HG03439 (cell line): ENCODE results near the gene SLC35E4.
"Not testable (repeated sequence)": the region's sequence is repeated elsewhere in the genome, so short reads cannot be mapped to it uniquely, and the experiment has no call there.

ENCODE experiments used
- ATAC-seq: cut with Tn5 transposase; IDR thresholded peaks from one replicate; pipeline ENCODE4 v1.9.1; 2021; ENCODE audit warnings: mild to moderate bottlenecking, moderate library complexity; ENCODE audit not compliant: unreplicated experiment

SLC35E4 gene

DNA sequence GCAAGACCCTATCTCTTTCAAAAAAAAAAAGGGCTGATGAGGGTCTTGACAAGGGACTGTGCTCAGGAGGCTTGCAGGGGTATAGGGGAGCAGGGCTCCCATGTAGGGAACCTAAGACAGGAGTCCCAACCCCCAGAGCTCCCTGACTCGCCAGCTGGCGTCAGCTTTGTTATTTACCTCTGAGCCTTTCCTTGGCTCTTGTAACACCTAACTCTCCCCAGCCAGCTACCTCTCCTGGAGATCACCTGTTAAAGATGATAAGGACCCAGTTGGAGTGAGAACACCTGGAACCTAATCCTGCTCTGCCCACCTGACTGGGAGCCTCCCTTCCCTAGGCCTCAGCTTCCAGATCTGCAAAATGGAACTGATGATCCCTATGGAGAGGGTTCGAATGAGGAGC, 13.2 kb downstream of the SLC35E4 start:
- ATAC-seq, result peak; percentile 20

DNA sequence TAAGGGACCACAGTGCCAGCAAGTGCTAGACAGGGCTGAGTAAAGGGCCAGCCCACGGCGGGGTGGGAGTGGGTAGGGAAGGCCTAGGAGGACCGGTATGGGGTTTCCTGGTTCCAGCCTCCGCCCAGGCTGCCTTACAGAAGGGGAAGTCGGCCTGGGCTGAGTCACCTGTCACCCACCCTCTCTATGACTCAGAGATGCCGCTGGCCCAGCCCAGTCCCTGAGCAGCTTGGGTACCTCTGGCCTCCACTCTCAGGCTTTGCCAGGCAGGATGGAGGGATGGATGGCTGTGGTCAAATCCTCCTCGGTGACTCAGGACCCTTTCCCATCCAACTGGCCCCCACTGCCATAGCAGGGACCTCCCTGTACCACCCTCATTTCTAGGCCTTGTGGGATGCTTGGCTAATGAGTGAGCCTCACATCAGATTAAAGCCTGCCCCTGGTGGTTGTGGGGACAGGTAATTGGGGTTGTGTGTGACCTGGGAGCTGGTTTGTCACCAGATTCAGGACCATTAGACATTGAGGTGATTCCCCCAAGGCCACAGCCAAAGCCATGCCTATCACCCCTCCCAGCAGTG, 13.9 kb downstream of the SLC35E4 start:
- ATAC-seq, result peak; percentile 67

DNA sequence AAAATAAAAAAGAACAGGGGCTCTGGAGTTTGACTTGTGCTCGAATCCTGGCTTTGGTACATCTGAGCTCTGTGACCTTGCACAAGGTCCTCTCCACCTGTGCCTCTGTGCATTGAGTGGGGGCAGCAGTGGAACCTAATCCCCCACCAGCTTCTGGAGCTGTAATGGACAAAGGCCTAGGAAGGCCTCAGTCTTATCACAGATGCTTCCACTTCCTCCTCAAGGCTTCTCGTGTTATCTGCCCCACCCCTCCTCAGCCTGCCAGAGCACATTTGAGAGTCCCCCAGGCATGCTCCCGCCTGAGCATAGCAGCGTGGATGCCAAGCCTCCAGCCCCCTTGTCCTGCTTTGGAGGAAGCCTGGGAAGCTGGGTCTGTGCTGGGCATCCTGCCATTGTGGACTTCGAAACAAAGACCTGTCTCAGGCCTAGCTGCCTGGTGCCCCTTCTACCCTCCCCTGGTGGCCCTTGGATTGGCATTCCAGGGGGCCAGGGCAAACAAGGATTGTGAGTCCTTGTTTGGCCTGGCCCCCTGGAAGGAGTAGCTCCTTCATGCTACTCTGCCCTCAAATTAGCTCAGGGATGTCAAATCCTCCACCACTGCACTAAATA, 15.0 kb downstream of the SLC35E4 start:
- ATAC-seq, result no peak

- no peak for ATAC-seq
Observed at GRCh38 chr22:30652852-30653251, 17.3 kb downstream of the SLC35E4 start.

DNA sequence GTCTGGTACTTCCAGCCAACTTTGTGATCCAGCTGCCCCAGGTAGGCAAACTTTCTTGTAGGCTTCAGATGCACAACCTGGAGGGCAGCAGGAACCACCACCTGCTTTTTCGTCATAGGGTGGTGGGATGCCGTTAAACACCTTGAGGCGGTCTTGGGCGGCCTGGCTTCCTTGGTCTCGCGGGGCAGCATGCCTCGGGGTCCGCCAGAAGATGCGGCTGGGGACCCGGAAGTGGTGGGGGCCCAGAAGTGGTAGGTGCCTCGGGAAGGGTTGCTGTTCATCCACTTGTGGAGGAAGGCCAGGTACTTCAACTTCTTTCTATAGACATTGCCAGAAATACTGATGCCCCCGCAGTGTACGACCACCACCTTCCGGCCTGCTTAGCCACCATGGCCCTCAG, 18.8 kb downstream of the SLC35E4 start:
- ATAC-seq, result no peak

- ATAC-seq, result no peak
Observed at GRCh38 chr22:30655532-30655931, 20.0 kb downstream of the SLC35E4 start.

GRCh38 chr22:30662040-30662439, 26.5 kb downstream of the SLC35E4 start:
- ATAC-seq, result no peak

DNA sequence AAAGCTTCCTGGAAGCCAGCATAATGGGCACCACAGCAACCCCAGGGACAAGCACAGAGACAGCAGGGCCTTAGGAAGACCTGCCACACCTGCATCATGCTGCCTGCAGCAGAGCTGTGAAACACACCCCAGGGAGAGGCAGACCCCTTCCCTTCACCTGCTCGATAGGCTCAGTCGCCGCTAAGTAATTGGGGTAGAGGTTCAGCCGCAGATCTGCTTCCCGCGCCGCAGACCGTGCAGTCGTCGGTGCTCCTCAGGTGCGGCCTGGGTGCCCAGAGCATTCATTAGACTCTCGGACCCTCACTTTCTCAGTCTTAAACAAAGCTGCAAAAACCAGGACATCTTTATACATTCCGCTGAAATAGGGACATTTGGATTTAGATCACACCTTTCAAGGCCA, 29.2 kb downstream of the SLC35E4 start:
- ATAC-seq, result no peak

GRCh38 chr22:30665266-30665665, 29.7 kb downstream of the SLC35E4 start:
- ATAC-seq, result no peak

DNA sequence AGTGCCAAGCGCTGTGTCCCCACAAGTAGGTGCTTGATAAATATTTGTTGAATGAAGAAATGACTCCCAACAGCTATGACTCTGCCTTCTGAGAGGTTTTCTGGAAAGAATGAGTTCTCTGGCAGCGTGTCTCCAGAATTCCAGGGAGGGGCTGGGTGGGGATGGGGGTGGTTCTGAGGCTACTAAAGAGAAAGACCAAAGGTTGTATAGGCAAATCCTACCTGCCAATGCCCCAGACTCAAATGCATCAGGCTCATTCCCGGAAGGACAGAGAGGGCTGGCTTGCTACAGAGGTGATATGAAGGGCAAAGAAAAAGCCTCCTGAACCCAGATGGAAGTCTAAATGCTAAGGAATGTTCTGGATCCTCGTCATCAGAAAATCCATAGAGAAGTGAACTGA, 30.2 kb downstream of the SLC35E4 start:
- no peak for ATAC-seq

GRCh38 chr22:30667107-30667493, 31.5 kb downstream of the SLC35E4 start:
- no peak for ATAC-seq

DNA sequence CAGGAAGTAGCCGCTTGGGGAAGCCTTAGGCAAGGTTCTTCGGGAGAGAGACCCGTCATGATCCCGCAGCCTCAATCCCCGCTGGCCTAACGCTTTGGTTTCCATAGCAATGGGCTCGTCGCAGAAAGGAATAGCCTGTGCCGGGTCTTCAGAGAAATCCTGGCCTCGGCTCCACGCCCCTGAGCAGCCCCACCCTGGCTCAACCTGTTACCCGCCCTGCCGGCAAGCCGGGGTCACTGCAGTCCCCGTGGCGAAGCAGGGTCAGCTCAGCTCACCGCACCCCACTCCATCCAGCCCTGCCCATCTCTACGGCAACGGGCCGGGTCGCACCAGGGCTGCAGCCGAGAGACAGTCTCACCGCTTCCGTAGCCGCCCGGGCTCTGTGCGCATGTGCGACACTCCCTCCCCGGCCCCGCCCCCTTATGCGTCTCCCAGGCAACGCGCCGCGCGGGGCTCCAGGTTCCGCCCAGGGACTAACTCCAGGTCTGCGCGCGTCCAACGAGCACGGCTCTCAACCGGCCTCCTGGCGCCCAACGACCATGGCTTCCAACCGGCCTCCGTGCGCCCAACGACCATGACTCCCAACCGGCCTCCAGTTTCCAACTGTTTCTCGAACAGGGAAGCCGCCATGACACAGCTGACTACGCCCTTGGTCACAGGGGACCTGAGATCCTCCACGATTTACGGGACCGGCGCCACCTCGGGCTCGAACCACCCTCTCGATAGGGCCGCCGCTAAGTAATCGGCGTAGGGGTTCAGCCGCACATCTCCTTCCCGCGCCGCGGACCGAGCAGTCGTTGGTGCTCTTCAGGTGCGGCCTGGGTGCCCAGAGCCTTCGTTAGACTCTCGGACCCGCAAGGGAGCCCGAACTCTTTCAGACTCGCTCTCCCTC, 32.2 kb downstream of the SLC35E4 start, which contains the start of gene DUSP18:
DUSP18 (minus strand) TSS at position 382 of the 892 bp plus-strand sequence. CDS start 3,872 bp downstream, outside the sequence.
- ATAC-seq, result peak; percentile 89

DNA sequence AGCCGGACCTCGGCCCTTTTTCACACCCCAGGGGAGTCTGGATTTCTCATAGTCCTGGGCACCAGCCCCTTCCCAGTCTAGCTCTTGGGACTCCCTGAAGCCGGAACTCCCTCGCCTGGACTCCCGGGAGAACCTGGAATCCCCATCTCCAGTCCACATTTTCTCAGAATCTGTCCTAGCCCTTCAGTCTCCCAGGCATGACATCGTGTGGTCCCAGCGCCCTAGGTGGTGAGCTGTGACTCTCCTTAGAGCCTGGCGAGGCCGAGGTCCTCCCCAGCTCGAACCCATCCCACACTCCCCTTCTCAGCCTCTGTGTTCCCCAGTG, 32.8 kb downstream of the SLC35E4 start:
- ATAC-seq, result no peak

- no peak for ATAC-seq
Observed at GRCh38 chr22:30671071-30671470, 35.5 kb downstream of the SLC35E4 start.

GRCh38 chr22:30673136-30673535, 37.6 kb downstream of the SLC35E4 start:
- ATAC-seq, result no peak

- no peak for ATAC-seq
Observed at GRCh38 chr22:30674482-30674881, 38.9 kb downstream of the SLC35E4 start.

DNA sequence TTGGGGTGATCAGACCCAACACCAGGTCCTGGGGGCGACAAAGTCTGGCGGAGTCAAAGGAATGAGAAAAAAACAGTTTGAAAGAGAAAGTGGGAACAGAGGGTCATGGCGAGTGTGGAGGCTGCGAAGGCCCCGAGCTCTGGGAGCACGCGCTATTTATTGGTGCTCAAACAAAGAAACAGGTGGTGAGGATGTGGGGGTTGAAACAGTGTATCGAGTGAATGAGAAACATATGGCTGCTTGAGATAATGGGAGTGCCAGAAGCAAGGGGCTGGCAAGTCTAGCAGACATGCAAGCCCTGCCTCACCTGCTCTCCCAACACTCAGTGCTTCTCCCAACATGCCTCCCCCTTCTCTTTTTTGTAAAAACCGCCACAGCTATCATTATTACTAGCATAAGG, 39.9 kb downstream of the SLC35E4 start:
- ATAC-seq, result no peak

GRCh38 chr22:30676565-30676964, 41.0 kb downstream of the SLC35E4 start:
- not testable (repeated sequence) for ATAC-seq

GRCh38 chr22:30679895-30680690, 44.5 kb downstream of the SLC35E4 start:
- not testable (repeated sequence) for ATAC-seq

DNA sequence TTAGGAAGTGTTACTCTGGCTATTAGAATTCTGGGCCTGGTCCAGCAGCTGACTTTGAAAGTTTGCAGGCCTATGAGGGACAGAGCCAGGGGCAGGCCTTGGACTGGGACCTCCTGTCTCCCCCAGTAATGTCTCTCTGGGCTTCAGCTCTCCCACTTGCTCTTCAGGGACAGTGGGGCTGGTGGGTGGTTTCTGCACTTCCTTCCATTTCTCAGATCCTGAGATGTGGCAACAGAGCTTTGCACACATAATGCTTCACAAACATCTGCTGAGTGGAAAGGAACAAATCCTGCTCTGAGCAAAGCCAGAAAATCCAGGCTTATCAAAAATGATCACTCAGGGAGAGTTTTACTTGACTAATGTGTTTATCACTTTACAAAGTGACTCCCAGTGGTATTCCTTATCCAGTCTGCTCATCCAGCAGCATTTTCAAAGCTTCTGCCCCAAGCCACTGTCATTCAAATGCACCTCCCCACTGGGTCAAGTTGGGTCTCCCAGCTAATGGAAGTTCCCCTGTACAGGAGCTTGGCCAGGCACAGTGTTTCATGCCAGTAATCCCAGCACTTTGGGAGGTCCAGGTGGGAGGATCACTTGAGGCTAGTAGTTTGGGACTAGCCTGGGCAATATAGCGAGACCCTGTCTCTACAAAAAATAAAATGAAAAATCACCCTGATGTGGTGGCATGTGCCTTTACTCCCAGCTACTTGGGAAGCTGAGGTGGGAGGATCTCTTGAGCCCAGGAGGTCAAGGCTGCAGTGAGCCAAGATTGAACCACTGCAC, 45.6 kb downstream of the SLC35E4 start:
- no peak for ATAC-seq
